Karpas-422 (cell line): ENCODE results near the gene LSM3. TPM values are rescaled to one million over a fixed set of nuclear protein-coding genes. Genes with fewer than 3 reads are reported as not detected.
"Not testable (repeated sequence)": the region's sequence is repeated elsewhere in the genome, so short reads cannot be mapped to it uniquely, and the experiment has no call there.

Source experiments
- DNase-seq: peaks from one replicate; pipeline ENCODE4 v3.0.0-alpha.2; 2015
- H2AFZ ChIP-seq: fragments of 200-600 bp; sonication (generic); 2 replicates; pipeline ENCODE4 v1.6.1; 2014; ENCODE audit warnings: antibody characterized with exemption, low read length, mixed read lengths
- H3K27ac ChIP-seq: fragments of 200-600 bp; sonication (generic); 2 replicates; pipeline ENCODE4 v1.5.1; 2014; ENCODE audit warnings: mild to moderate bottlenecking, low read length, moderate library complexity
- H3K27me3 ChIP-seq: fragments of 200-600 bp; sonication (generic); 2 replicates; pipeline ENCODE4 v1.6.1; 2014; ENCODE audit warnings: low read length, mixed read lengths
- H3K36me3 ChIP-seq: fragments of 200-600 bp; sonication (generic); 2 replicates; pipeline ENCODE4 v1.6.1; 2014; ENCODE audit warnings: low read length, mixed read lengths; ENCODE audit not compliant: insufficient read depth
- H3K4me1 ChIP-seq: fragments of 200-600 bp; sonication (generic); 2 replicates; pipeline ENCODE4 v1.6.1; 2014; ENCODE audit warnings: mild to moderate bottlenecking, low read length, mixed read lengths
- H3K4me2 ChIP-seq: fragments of 200-600 bp; sonication (generic); 2 replicates; pipeline ENCODE4 v1.6.1; 2014; ENCODE audit warnings: low read length, low read depth, mild to moderate bottlenecking; ENCODE audit not compliant: poor library complexity, severe bottlenecking
- H3K4me3 ChIP-seq: fragments of 200-600 bp; sonication (generic); 2 replicates; pipeline ENCODE4 v1.5.1; 2014; ENCODE audit warnings: mild to moderate bottlenecking, antibody characterized with exemption, low read length, mixed read lengths
- H3K79me2 ChIP-seq: fragments of 200-600 bp; sonication (generic); 2 replicates; pipeline ENCODE4 v1.6.1; 2014; ENCODE audit warnings: mild to moderate bottlenecking, low read length, mixed read lengths
- H3K9ac ChIP-seq: fragments of 200-600 bp; sonication (generic); 2 replicates; pipeline ENCODE4 v1.6.0; 2014; ENCODE audit warnings: low read length
- H3K9me2 ChIP-seq: fragments of 200-600 bp; sonication (generic), shearing (Covaris generic); replicated peaks from 2 replicates; pipeline ENCODE4 v1.6.0; 2014; ENCODE audit warnings: mild to moderate bottlenecking, low read length, moderate library complexity; ENCODE audit not compliant: insufficient read depth
- H3K9me3 ChIP-seq: fragments of 300-700, 200-600 bp; sonication (generic); 2 replicates; pipeline ENCODE4 v1.6.1; 2014; ENCODE audit warnings: low read length, mixed read lengths
- H4K20me1 ChIP-seq: fragments of 200-600 bp; sonication (generic); 2 replicates; pipeline ENCODE4 v1.6.1; 2014; ENCODE audit warnings: mild to moderate bottlenecking, antibody characterized with exemption, low read length, low read depth; ENCODE audit not compliant: insufficient read depth
- total RNA-seq: library from RNA; depleted of rRNA; stranded (reverse); fragments of >200 nt; shearing (Covaris generic); gene quantifications from 2 replicates; pipeline ENCODE4 v1.2.3, GENCODE V29; 2014; ENCODE audit warnings: low replicate concordance

The LSM3 gene
- total RNA-seq, 1 experiment from 2014 or later: 14.2 TPM

DNA sequence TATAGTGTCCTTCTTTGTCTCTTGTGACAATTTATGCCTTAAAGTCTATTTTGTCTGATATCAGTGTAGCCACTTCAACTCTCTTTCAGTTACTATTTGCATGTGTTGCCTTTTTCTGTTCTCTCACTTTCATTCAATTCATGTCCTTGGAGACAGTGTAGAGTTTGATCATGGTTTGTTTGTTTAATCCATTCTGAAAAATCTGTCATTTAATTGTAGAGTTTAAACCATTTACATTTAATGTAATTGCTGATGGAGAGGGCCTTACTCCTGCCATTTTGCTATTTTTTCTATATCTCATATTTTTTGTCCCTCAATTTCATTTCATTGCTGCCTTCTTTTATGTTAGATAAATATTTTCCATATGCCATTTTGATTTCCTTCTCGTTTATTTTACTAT lies 42.3 kb downstream of the LSM3 start:
- Histone ChIP-seq H3K9me2 (no peaks in the 10 kb centered on the region), H3K27me3 (0 out of 2 replicates have a peak, but pooled peaks cover 2% of the 10 kb centered on the region), H4K20me1 (no peaks in the 10 kb centered on the region), H3K9ac (no peak overlapping the region), H3K4me3 (no peak overlapping the region), H3K36me3 (no peaks in the 10 kb centered on the region), H2AFZ (no peak overlapping the region), H3K9me3 (peaks cover 5% of the 10 kb centered on the region; the same call in 1 of the 2 replicates), H3K79me2 (no peaks in the 10 kb centered on the region), H3K4me2 (no peak overlapping the region), H3K4me1 (peaks cover 6% of the 10 kb centered on the region; the same call in 1 of the 2 replicates), H3K27ac (no peak overlapping the region)
- no peak for DNase-seq

GRCh38 chr3:14221902-14222301 lies 43.3 kb downstream of the LSM3 start:
- Histone ChIP-seq H3K4me3 (no peak overlapping the region), H4K20me1 (no peaks in the 10 kb centered on the region), H3K27ac (no peak overlapping the region), H3K4me1 (peaks cover 6% of the 10 kb centered on the region; the same call in 1 of the 2 replicates), H3K36me3 (no peaks in the 10 kb centered on the region), H3K9me2 (no peaks in the 10 kb centered on the region), H3K4me2 (no peak overlapping the region), H2AFZ (no peak overlapping the region), H3K9me3 (peaks cover 5% of the 10 kb centered on the region; the same call in 1 of the 2 replicates), H3K79me2 (no peaks in the 10 kb centered on the region), H3K9ac (no peak overlapping the region), H3K27me3 (0 out of 2 replicates have a peak, but pooled peaks cover 2% of the 10 kb centered on the region)
- DNase-seq: no peak

- Histone ChIP-seq H3K27me3 (0 out of 2 replicates have a peak, but pooled peaks cover 2% of the 10 kb centered on the region), H3K4me3 (no peak overlapping the region), H3K4me1 (peaks cover 6% of the 10 kb centered on the region; the same call in 1 of the 2 replicates), H3K27ac (no peak overlapping the region), H3K9me2 (no peaks in the 10 kb centered on the region), H3K79me2 (no peaks in the 10 kb centered on the region), H2AFZ (no peak overlapping the region), H3K9ac (no peak overlapping the region), H3K9me3 (peaks cover 5% of the 10 kb centered on the region; the same call in 1 of the 2 replicates), H4K20me1 (no peaks in the 10 kb centered on the region), H3K36me3 (no peaks in the 10 kb centered on the region), H3K4me2 (no peak overlapping the region)
- DNase-seq: no peak
These were observed 43.8 kb downstream of the LSM3 start for GRCh38 chr3:14222457-14222856.

- Histone ChIP-seq H4K20me1 (no peaks in the 10 kb centered on the region), H3K9ac (no peak overlapping the region), H3K4me1 (peaks cover 6% of the 10 kb centered on the region; the same call in 1 of the 2 replicates), H3K27me3 (0 out of 2 replicates have a peak, but pooled peaks cover 2% of the 10 kb centered on the region), H3K27ac (no peak overlapping the region), H3K4me2 (no peak overlapping the region), H3K9me3 (peaks cover 5% of the 10 kb centered on the region; the same call in 1 of the 2 replicates), H3K4me3 (no peak overlapping the region), H3K79me2 (no peaks in the 10 kb centered on the region), H3K9me2 (no peaks in the 10 kb centered on the region), H2AFZ (no peak overlapping the region), H3K36me3 (no peaks in the 10 kb centered on the region)
- no peak for DNase-seq
These were observed 44.4 kb downstream of the LSM3 start for GRCh38 chr3:14222900-14223594.

- peaks cover 6% of the 10 kb centered on the region; the same call in 1 of the 2 replicates for H3K4me1 ChIP-seq
- H3K79me2 ChIP-seq: no peaks in the 10 kb centered on the region
- H3K27me3 ChIP-seq: 0 out of 2 replicates have a peak, but pooled peaks cover 2% of the 10 kb centered on the region
- H3K9ac ChIP-seq: no peak overlapping the region
- no peaks in the 10 kb centered on the region for H4K20me1 ChIP-seq
- no peaks in the 10 kb centered on the region for H3K36me3 ChIP-seq
- H3K4me2 ChIP-seq: no peak overlapping the region
- H3K4me3 ChIP-seq: no peak overlapping the region
- H3K9me3 ChIP-seq: peaks cover 5% of the 10 kb centered on the region; the same call in 1 of the 2 replicates
- H3K27ac ChIP-seq: no peak overlapping the region
- no peak overlapping the region for H2AFZ ChIP-seq
- no peak for DNase-seq
- H3K9me2 ChIP-seq: no peaks in the 10 kb centered on the region
These were observed 45.0 kb downstream of the LSM3 start for GRCh38 chr3:14223595-14223994.

DNA sequence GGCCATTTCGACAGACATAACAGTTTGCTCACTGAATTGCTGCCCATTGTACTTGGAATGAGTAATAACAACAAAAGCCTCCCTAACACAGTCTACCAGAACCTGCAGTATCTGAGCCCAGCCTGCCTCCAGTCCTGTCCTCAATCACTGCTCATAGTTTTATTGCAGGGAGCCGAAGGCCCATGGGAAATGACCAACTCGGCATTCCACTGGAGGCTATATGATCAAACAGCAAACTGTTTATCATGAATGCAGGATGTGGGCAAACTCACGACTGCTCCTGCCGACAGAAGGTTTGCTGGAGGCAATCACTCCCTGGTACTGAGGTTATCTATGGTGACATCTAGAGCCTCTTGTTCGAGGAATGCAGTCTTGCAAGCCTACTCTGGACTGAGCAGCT lies 46.3 kb downstream of the LSM3 start:
- H3K27ac ChIP-seq: no peak overlapping the region
- H3K9me3 ChIP-seq: peaks cover 5% of the 10 kb centered on the region; the same call in 1 of the 2 replicates
- no peak for DNase-seq
- no peaks in the 10 kb centered on the region for H3K36me3 ChIP-seq
- H2AFZ ChIP-seq: no peak overlapping the region
- H3K27me3 ChIP-seq: 0 out of 2 replicates have a peak, but pooled peaks cover 2% of the 10 kb centered on the region
- no peak overlapping the region for H3K4me2 ChIP-seq
- H4K20me1 ChIP-seq: no peaks in the 10 kb centered on the region
- peaks cover 15% of the 10 kb centered on the region for H3K4me1 ChIP-seq
- H3K9me2 ChIP-seq: no peaks in the 10 kb centered on the region
- H3K4me3 ChIP-seq: no peak overlapping the region
- H3K9ac ChIP-seq: no peak overlapping the region
- no peaks in the 10 kb centered on the region for H3K79me2 ChIP-seq

DNA sequence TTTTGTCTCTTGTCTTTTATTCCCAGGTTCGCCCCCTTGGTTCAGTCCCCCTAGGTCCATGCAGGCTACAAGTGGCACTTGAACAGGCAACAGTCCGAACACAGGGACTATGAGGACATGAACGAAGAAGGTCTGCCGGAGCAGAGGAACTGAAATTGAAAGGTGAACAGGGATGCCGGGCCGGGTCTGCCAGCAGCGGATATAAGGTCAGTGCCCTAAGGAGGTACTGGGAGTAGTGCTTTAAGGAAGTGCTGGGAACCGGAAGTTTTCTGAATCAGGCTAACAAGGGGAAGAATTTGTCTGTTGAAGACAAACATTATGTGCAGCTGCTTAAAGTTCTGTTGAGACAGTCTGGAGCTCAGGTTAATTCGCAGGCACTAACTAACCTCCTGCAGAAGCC lies 46.8 kb downstream of the LSM3 start:
- peaks cover 5% of the 10 kb centered on the region; the same call in 1 of the 2 replicates for H3K9me3 ChIP-seq
- no peak overlapping the region for H3K4me2 ChIP-seq
- H3K4me3 ChIP-seq: no peak overlapping the region
- H3K9ac ChIP-seq: no peak overlapping the region
- no peaks in the 10 kb centered on the region for H3K79me2 ChIP-seq
- H3K27me3 ChIP-seq: 0 out of 2 replicates have a peak, but pooled peaks cover 2% of the 10 kb centered on the region
- no peaks in the 10 kb centered on the region for H3K36me3 ChIP-seq
- H4K20me1 ChIP-seq: no peaks in the 10 kb centered on the region
- H3K9me2 ChIP-seq: no peaks in the 10 kb centered on the region
- no peak overlapping the region for H2AFZ ChIP-seq
- no peak overlapping the region for H3K27ac ChIP-seq
- no peak for DNase-seq
- H3K4me1 ChIP-seq: peaks cover 15% of the 10 kb centered on the region

- H3K27me3 ChIP-seq, H3K27ac ChIP-seq, H3K9me3 ChIP-seq, DNase-seq, H2AFZ ChIP-seq, H3K36me3 ChIP-seq, H3K9ac ChIP-seq, H3K4me3 ChIP-seq, H4K20me1 ChIP-seq, H3K9me2 ChIP-seq, H3K79me2 ChIP-seq, H3K4me2 ChIP-seq: not testable (repeated sequence)
- H3K4me1 ChIP-seq: peaks cover 15% of the 10 kb centered on the region
These were observed 47.7 kb downstream of the LSM3 start for GRCh38 chr3:14226351-14226750.
